ENCODE results near the gene HEY2. TPM values are rescaled to one million over a fixed set of nuclear protein-coding genes. Genes with fewer than 3 reads are reported as not detected.
A peak's percentile ranks its signal among the peaks of the same experiment; 100 is the strongest.

Gene HEY2
- total RNA-seq, 1 experiment from 2014 or later: 6.6 TPM

DNA sequence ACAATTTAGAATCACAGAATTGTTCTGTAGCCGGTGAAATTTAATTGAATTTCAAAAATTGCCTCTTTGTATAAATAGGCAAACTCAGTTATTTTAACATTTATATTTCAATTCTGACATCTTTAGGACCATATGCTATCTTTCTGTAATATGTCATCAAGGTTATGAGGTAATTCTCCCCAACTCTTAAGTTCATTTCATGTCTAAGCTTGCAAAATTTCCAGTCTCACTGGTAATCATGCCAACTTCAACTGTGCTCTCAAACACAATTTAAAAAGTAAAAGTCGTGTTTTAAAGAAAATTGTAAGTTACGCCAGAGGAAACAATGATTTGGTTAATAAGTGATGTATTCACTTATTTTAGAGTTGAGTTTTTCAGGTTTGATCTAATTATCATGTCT is 42.7 kb downstream of the HEY2 start:
- no peak overlapping the region for H3K27ac ChIP-seq (ENCODE audit: insufficient read length, low read depth, low read length)
- 100% methylated on average over 2 of the region's 3 CpGs for WGBS (ENCODE audit: extremely low coverage, insufficient read length, low lambda C conversion rate)
- no peak overlapping the region for H3K4me2 ChIP-seq (ENCODE audit: insufficient read depth, insufficient read length, low read length)

More for the DNA sequence above, 42.7 kb downstream of the HEY2 start:
- no peaks in the 10 kb centered on the region for H3K79me2 ChIP-seq (ENCODE audit: insufficient read depth, low read length)
- H3K56ac ChIP-seq (ENCODE audit: insufficient read length, low read depth, low read length): no peak overlapping the region
- Mint-ChIP-seq H3K4me3 (peak overlapping the region in 1 of 2 experiments; percentile 92; a peak in 1 of 5 replicates), H3K9me3 (no peaks in the 10 kb centered on the region), H3K4me1 (peaks cover 20 to 31% of the 10 kb centered on the region in 2 experiments), H3K27ac (no peak overlapping the region), H3K36me3 (ENCODE audit: insufficient read depth in 1 of 3, low read depth in 3 of 3) (no peaks in the 10 kb centered on the region; a peak in 1 of 7 replicates), H3K27me3 (ENCODE audit: low read depth) (peaks cover 4% of the 10 kb centered on the region; the same call in 1 of the 2 replicates)
- no peak overlapping the region for H3T11ph ChIP-seq (ENCODE audit: low read length)
- H2AFZ ChIP-seq (ENCODE audit: low read length): no peak overlapping the region
- H2AK5ac ChIP-seq (ENCODE audit: insufficient read length, low read length): no peak overlapping the region
- no peak overlapping the region for H2BK15ac ChIP-seq (ENCODE audit: low read depth, low read length)
- H3K4ac ChIP-seq (ENCODE audit: low read depth, low read length): no peak overlapping the region
- no peak overlapping the region for H3K18ac ChIP-seq (ENCODE audit: insufficient read length, low read depth, low read length)
- H3K4me1 ChIP-seq (ENCODE audit: insufficient read depth, low read length): no peaks in the 10 kb centered on the region
- no peak overlapping the region for H3K23ac ChIP-seq (ENCODE audit: insufficient read length, low read depth, low read length)
- H4K8ac ChIP-seq (replicated peaks; ENCODE audit: insufficient read length, low read depth, low read length): no peak overlapping the region
- no peak for TF ChIP-seq CTCF (conservative IDR thresholded peaks at IDR 0.05)
- H3K9ac ChIP-seq (ENCODE audit: extremely low read depth, insufficient read length, low read length): no peak overlapping the region
- H3K9me3 ChIP-seq (ENCODE audit: control insufficient read depth, low read depth, low read length): no peaks in the 10 kb centered on the region
- H2BK5ac ChIP-seq (ENCODE audit: insufficient read length, low read length): no peak overlapping the region
- no peak overlapping the region for H4K5ac ChIP-seq (ENCODE audit: insufficient read length, low read depth, low read length)
- peaks cover 4% of the 10 kb centered on the region for H3K23me2 ChIP-seq (ENCODE audit: insufficient read length, low read depth, low read length, poor library complexity, severe bottlenecking)
- H4K91ac ChIP-seq (ENCODE audit: insufficient read length, low read depth, low read length): no peak overlapping the region
- H3K27me3 ChIP-seq (ENCODE audit: insufficient read depth, low read length): no peaks in the 10 kb centered on the region
- no peaks in the 10 kb centered on the region for H3K79me1 ChIP-seq (ENCODE audit: insufficient read depth, low read depth, low read length, poor library complexity, severe bottlenecking)
- H2BK120ac ChIP-seq (ENCODE audit: low read depth, low read length, poor library complexity, severe bottlenecking): no peak overlapping the region
- no peak overlapping the region for H3K14ac ChIP-seq (ENCODE audit: insufficient read depth, low read length)
- no peak overlapping the region for H2BK12ac ChIP-seq (ENCODE audit: insufficient read length, low read depth, low read length)
- no peak overlapping the region for H2BK20ac ChIP-seq (ENCODE audit: low read depth, low read length, poor library complexity, severe bottlenecking)
- no peak for DNase-seq
- no peaks in the 10 kb centered on the region for H4K20me1 ChIP-seq (ENCODE audit: control insufficient read depth, insufficient read depth, insufficient read length)

Data from H9 (cell line).